ENCODE measurements around the gene PTPRF.
A peak's percentile ranks its signal among the peaks of the same experiment; 100 is the strongest.
"Not testable (repeated sequence)": the region's sequence is repeated elsewhere in the genome, so short reads cannot be mapped to it uniquely, and the experiment has no call there.

PTPRF gene

DNA sequence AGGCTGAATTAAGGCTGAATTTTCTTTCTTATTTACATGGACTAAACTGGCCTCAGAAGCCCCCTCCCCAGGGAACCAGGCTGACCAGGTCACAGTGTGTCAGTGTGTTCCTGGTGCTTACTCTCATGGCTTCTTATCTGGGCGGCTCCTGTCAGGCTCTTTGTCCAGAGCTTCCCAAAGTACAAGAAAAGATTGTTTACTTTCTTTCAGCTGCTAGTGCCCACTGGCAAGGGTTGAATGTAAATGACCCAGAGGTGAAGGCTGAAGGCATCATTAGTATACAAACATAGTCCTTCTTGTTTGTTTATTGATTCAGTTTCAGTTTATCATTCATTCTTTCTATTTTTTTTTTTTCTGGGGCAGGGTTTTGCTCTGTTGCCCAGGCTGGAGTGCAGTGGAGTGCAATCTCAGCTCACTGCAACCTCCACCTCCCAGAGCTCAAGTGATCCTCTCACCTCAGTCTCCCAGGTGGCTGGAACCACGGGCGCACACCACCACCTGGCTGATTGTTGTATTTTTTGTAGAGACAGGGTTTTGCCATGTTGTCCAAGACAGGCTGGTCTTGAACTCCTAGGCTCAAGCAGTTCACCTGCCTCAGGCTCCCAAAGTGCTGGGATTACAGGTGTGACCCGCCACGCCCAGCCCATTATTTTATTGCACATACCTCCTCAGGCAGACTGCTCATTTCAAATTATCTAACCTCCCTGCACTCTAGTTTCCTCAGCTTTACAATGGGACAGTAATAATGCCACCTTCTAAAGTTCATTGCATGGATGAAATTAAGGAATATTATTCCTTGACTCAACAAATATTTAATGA lies 109.5 kb downstream of the PTPRF start:
- DNase-seq: peak; percentile 70

DNA sequence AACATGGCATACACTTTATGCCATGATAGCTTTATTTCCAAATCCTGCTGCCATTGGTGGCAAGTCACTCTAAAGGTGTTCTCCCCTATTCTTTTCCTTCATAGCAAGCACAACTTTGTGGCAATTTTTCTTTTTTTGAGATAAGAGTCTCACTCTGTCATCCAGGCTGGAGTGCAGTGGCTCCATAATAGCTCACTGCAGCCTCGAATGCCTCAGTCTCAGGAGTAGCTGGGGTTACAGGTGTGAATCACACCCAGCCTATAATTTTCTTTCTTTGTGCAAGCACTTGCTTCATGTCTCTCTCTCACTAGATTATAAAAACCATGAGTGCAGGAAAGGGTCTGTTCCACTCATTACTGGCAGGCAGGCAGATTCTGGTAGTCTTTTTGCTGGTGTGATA lies 113.9 kb downstream of the PTPRF start:
- no peak for DNase-seq

GRCh38 chr1:43645461-43645860 lies 114.8 kb downstream of the PTPRF start:
- DNase-seq: no peak

DNA sequence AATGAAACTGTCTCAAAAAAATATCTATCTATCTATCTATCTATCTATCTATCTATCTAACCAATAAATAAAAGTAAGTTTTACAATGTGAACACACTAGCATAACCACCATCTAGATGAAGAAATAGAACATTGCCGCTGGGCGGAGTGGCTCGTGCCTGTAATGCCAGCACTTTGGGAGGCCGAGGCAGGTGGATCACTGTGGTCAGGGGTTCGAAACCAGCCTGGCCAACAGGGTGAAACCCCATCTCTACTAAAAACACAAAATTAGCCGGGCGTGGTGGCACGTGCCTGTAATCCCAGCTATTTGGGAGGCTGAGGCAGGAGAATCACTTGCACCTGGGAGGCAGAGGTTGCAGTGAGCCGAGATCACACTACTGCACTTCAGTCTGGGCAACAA lies 116.6 kb downstream of the PTPRF start:
- DNase-seq: not testable (repeated sequence)

- peak; percentile 81 for DNase-seq
Observed at GRCh38 chr1:43648221-43648847, 117.7 kb downstream of the PTPRF start.

DNA sequence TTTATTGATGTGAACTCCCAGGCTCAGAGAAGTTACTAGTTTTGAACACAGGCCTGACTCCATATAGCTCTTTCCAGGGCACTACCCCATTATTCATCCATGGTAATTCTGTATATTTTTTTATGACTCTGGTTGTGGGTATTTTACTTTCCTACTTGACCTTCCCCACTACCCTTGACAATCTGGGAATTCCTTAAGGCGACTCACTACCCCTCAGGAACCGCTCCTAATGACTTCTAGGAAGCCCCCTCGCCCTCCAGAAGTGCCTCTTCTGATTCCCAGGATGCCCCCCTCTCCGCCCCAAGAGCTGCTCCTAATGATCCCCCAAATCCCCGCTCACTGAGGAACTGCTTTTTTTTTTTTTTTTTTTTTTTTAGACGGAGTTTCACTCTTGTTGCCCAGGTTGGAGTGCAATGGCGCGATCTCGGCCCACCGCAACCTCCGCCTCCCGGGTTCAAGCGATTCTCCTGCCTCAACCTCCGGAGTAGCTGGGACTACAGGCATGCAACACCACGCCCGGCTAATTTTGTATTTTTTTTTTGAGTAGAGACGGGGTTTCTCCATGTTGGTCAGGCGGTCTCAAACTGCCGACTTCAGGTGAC lies 118.3 kb downstream of the PTPRF start:
- DNase-seq: peak; percentile 47

DNA sequence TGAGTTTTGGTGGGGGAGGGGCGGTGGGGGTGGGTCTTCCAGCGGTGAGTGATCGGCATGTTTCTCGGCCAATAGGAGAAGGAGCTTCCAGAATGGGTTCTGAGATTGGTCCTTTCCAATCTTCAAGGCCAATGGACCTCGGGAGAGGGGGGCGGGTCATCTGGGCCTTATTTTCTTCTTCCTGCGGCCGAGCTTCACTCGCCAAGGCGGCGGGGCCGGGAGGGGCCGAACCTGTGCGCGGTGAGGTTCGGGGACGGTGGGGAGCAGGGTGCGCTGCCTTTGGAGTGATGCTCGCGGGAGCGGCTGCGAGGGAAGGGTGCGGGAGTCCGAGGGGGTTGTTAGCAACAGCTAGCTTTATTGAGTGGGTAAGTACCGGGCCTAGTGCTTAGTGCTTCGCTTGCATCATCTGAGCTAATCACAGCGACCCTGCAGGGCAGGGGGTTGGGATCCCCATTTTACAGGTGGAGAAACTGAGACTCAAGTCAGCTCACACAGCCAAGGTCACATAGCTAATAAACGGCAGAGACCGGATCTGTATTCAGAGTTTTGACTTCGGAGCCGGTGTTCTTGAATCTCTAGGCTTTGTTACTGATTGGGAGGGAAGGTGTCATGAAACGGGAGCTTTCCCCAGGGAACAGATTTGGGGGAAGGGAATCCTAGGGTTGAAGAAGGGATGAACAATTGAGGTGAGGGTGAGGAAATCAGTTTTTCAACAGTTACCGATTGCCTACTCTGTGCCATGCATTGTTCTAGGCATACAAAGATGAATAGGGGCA lies 119.8 kb downstream of the PTPRF start:
- DNase-seq: peak; percentile 100

DNA sequence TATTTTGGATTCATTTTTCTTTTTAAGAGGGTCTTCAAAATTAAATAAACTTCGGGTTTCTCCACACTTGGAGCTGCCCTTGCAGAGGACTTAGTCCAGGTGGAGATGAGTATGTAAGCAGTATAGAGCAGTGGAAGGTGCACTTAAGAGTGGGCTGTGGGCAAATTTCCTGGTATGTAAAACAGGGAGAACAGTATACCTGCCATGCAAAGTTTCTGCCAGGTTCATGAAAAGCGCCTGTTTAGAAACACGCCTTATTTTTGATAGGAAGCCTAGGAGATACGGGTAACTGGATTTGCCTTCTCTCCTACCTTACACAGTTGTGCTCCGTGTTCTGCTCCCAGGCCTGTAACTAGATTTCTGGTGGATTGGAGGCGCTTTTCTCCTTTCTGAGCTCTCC lies 120.5 kb downstream of the PTPRF start:
- peak; percentile 43 for DNase-seq

GRCh38 chr1:43651902-43652301 lies 121.2 kb downstream of the PTPRF start:
- no peak for DNase-seq

- no peak for DNase-seq
Observed at GRCh38 chr1:43653339-43653738, 122.7 kb downstream of the PTPRF start.

DNA sequence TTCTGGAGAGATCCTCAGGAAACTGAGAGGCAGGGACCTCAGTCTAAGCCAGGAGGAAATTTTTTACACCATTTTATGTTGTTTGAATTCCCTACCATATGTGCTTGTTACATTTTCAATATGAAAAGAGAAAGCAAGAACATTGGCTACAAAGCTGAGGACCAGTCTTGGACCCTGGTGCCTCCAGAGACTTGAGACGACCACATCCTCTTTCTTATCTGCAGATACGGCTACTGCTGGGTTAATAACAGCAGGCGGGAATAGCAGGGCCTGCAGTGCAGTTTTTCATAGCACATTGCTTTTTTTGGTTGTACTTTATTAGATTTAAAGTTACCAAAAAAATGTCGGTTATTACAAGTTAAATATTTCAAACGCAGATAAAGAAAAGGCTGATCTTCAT lies 123.2 kb downstream of the PTPRF start:
- no peak for DNase-seq

- DNase-seq: no peak
Observed at GRCh38 chr1:43655953-43656352, 125.3 kb downstream of the PTPRF start.

DNA sequence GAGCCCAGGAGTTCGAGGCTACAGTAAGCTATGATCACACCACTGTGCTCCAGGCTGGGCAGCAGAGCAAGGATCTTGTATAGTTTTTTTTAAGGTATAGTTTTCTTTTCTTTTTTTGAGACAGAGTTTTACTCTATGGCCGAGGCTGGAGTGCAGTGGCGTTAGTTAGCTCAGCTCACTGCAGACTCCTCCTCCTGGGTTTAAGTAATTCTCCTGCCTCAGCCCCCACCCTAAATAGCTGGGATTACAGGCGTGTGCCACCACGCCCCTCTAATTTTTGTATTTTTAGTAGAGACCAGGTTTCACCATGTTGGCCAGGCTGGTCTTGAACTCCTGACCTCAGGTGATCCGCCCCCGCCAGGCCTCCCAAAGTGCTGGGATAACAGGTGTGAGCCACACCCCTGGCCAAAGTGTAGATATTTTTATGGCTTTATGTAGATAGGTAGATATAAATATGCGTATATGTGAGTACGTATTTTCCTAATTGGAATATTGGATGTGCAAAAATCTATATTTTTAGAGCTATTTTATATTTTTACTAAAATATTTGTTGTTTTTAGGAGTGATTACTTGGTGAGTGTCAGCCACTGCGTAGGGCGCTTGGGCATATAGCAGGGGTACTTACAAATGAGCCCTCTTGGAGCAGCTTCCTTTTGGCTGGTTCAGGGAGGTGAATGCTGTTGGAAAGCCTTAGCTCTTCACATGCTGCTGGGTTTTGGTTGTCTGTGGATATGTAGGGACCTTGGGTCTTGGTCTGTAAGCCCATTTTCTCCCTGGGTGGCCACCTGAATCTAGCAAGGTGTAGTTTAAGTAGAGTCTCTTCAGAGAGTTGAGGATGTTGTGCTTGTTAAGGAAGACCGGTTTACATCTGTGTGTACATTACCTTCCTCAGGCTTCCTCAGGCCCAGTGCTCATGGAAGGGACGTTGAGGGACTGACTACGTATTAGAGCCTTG lies 128.8 kb downstream of the PTPRF start:
- DNase-seq: no peak

GRCh38 chr1:43660355-43660754 lies 129.7 kb downstream of the PTPRF start:
- DNase-seq: no peak

- no peak for DNase-seq
Observed at GRCh38 chr1:43664369-43664768, 133.7 kb downstream of the PTPRF start.

- no peak for DNase-seq
Observed at GRCh38 chr1:43666608-43667007, 135.9 kb downstream of the PTPRF start.

DNA sequence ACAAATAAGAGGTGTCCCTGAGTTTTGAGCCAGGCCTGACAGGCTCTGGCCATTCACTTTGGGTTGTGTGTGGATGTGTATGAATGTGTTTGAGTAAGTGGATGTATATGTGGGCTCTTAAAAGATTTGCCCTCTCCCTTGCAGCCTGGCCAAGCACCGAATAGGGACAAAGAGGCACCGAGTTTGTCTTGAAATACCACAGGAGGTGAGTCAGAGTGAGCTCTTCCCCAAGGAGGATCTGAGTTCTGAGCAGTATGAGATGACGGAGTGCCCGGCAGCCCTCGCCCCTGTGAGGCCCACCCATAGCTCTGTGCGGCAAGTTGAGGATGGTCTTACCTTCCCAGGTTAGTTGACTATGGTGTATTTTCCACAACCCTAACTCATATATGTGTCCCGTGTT lies 138.3 kb downstream of the PTPRF start:
- DNase-seq: no peak

DNA sequence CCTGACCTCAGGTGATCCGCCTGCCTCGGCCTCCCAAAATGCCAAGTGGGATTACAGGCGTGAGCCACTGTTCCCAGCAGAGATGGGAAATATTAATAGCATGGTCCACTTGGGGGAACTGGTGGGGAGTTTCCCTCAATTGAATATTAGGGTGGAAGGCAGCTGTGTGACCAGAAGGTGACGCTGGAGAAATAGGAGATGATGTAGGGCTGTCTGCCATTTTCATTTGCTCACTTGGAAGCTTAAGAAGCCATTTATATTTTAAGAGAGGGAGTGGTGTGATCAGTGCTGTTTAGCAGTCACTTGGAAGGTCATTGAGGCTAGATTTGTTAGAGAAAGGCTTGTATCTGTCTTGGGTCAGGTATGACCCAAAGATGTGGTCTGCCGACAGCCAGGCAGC lies 139.2 kb downstream of the PTPRF start:
- no peak for DNase-seq

DNA sequence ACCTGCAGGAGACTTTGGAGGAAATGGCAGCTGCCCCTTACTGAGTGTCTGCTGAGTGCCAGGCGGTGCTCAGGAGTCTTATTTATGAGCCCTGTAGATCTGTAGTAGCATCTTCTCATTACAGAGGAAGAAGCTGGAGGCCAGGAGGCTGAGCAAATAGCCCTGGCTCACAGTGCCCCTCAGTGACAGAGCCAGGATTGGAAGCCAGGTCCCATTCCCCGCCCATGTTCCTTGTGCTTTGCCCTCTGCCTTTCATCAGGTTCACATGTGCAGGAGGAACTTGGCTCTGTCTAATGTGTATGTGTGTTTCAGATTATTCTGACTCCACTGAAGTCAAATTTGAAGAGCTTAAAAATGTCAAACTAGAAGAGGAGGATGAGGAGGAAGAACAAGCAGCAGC lies 140.5 kb downstream of the PTPRF start:
- no peak for DNase-seq

GRCh38 chr1:43671626-43672330 lies 141.1 kb downstream of the PTPRF start:
- no peak for DNase-seq

DNA sequence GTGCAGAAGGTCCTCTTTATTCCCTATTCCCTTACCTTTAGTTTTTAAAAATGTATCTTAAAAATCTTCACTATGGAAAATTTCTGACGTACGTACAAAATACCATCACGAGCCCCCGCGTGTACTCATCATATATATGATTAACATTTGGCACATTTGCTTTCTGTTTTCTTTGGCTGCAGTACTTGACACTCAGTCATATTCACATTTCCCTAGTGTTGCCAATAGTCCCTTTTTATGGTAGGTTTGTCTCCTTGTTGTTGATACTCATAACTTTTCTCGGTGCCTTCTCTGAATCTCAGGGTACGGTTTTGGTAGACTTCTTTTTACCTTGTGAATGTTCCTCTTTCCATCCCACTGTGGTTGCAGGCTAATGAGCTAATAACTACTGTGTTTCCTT lies 142.6 kb downstream of the PTPRF start:
- DNase-seq: no peak

All from DMS53 (cell line).